ENCODE measurements around the gene MAST4.

The MAST4 gene

GRCh38 chr5:66808663-66809062 lies 212.5 kb downstream of the MAST4 start:
- no peak for TF ChIP-seq CTCF (IDR thresholded peaks at IDR 0.05; ENCODE audit: insufficient read depth, low read depth, low read length, missing control alignments)
- no peak overlapping the region for H3K4me3 ChIP-seq (ENCODE audit: low read depth, low read length)
- DNase-seq (ENCODE audit: low read depth): no peak

- no peak for DNase-seq (ENCODE audit: low read depth)
- H3K4me3 ChIP-seq (ENCODE audit: low read depth, low read length): no peak overlapping the region
- TF ChIP-seq CTCF (IDR thresholded peaks at IDR 0.05; ENCODE audit: insufficient read depth, low read depth, low read length, missing control alignments): no peak
Measured at GRCh38 chr5:66810151-66810550, 214.0 kb downstream of the MAST4 start.

GRCh38 chr5:66810848-66811261 lies 214.7 kb downstream of the MAST4 start:
- no peak for DNase-seq (ENCODE audit: low read depth)
- H3K4me3 ChIP-seq (ENCODE audit: low read depth, low read length): no peak overlapping the region
- TF ChIP-seq CTCF (IDR thresholded peaks at IDR 0.05; ENCODE audit: insufficient read depth, low read depth, low read length, missing control alignments): no peak

GRCh38 chr5:66812291-66812690 lies 216.1 kb downstream of the MAST4 start:
- no peak for DNase-seq (ENCODE audit: low read depth)
- no peak overlapping the region for H3K4me3 ChIP-seq (ENCODE audit: low read depth, low read length)
- TF ChIP-seq CTCF (IDR thresholded peaks at IDR 0.05; ENCODE audit: insufficient read depth, low read depth, low read length, missing control alignments): no peak

GRCh38 chr5:66813306-66813705 lies 217.1 kb downstream of the MAST4 start:
- no peak for TF ChIP-seq CTCF (IDR thresholded peaks at IDR 0.05; ENCODE audit: insufficient read depth, low read depth, low read length, missing control alignments)
- no peak overlapping the region for H3K4me3 ChIP-seq (ENCODE audit: low read depth, low read length)
- no peak for DNase-seq (ENCODE audit: low read depth)

GRCh38 chr5:66814146-66814991 lies 218.2 kb downstream of the MAST4 start:
- H3K4me3 ChIP-seq (ENCODE audit: low read depth, low read length): no peak overlapping the region
- TF ChIP-seq CTCF (IDR thresholded peaks at IDR 0.05; ENCODE audit: insufficient read depth, low read depth, low read length, missing control alignments): peak; percentile 73
- peak; percentile 59 for DNase-seq (ENCODE audit: low read depth)

Data from GM12865 (cell line).